GM12878 (cell line): ENCODE data around the gene FUT8. TPM values are rescaled to one million over a fixed set of nuclear protein-coding genes. Genes with fewer than 3 reads are reported as not detected.

Source experiments
- ATAC-seq: fragments of 200-7000 bp; cut with Tn5 transposase; 3 replicates; pipeline ENCODE4 v1.9.1; 2020; ENCODE audit warnings: mild to moderate bottlenecking, moderate library complexity
- BruUV-seq: library from RNA; stranded (reverse); fragments of 400-500 nt; replicated peaks from 2 replicates; lab custom pipeline; 2021; lab: Mats Ljungman, UMichigan
- CTCF ChIA-PET: fragments of 300-600 bp; sonication (Branson Sonifier 250); formaldehyde crosslinking; extraction: SDS; loops from one replicate; lab custom pipeline; 2021; ENCODE audit warnings: inconsistent platforms; lab: Yijun Ruan, JAX
- POLR2A ChIA-PET: fragments of 350-600 bp; formaldehyde crosslinking; extraction: SDS; loops from one replicate; lab custom pipeline; 2021; ENCODE audit warnings: inconsistent platforms; lab: Charles Lee
- RAD21 ChIA-PET: fragments of 300-600 bp; sonication (Branson Sonifier 250); formaldehyde crosslinking; loops from one replicate; lab custom pipeline; 2023; ENCODE audit warnings: antibody characterized with exemption; ENCODE audit not compliant: unreplicated experiment; lab: Charles Lee
- SMC1A ChIA-PET: fragments of 300-600 bp; sonication (Branson Sonifier 250); formaldehyde crosslinking; loops from one replicate; lab custom pipeline; 2023; ENCODE audit not compliant: unreplicated experiment, uncharacterized antibody; lab: Charles Lee
- DNase-seq: peaks from one replicate; pipeline ENCODE4 v3.0.0-alpha.2; 2011; ENCODE audit warnings: low read depth, low spot score
- FAIRE-seq: peaks from 3 replicates; lab custom pipeline; 2011; peaks lifted over from hg19 to GRCh38; lab: Jason Lieb, UNC
- H2AFZ ChIP-seq: 2 replicates; pipeline ENCODE4 v1.6.0; 2011; ENCODE audit warnings: low read depth, low read length, control low read depth; ENCODE audit not compliant: control insufficient read depth
- H3K27ac ChIP-seq: 2 replicates; pipeline ENCODE4 v1.5.1; 2011; ENCODE audit warnings: control low read depth; ENCODE audit not compliant: control insufficient read depth, insufficient read depth
- H3K27me3 ChIP-seq, 2 experiments: replicated peaks in 1 of 2; 2 replicates each; pipeline versions ENCODE4 v1.6.0 to v1.6.1; 2011; ENCODE audit warnings: low read length in 1 of 2; ENCODE audit not compliant: control insufficient read depth in 2 of 2, insufficient read depth in 2 of 2
- H3K36me3 ChIP-seq, 2 experiments: 2 replicates each; pipeline ENCODE4 v1.5.1; 2011; ENCODE audit warnings: low read length in 1 of 2; ENCODE audit not compliant: control insufficient read depth in 2 of 2, insufficient read depth in 2 of 2
- H3K4me1 ChIP-seq: 2 replicates; pipeline ENCODE4 v1.6.1; 2011; ENCODE audit warnings: mild to moderate bottlenecking, low read length, moderate library complexity, mixed read lengths; ENCODE audit not compliant: control insufficient read depth, insufficient read depth
- H3K4me2 ChIP-seq: 2 replicates; pipeline ENCODE4 v1.6.0; 2011; ENCODE audit warnings: control low read depth; ENCODE audit not compliant: control insufficient read depth, insufficient read depth
- H3K4me3 ChIP-seq: fragments of 200-600 bp; sonication (generic); 2 replicates; pipeline ENCODE4 v1.5.1; 2016
- H3K79me2 ChIP-seq: 2 replicates; pipeline ENCODE4 v1.6.0; 2011; ENCODE audit warnings: low read length; ENCODE audit not compliant: control insufficient read depth, insufficient read depth
- H3K9ac ChIP-seq: 2 replicates; pipeline ENCODE4 v1.8.0; 2011; ENCODE audit warnings: low read length, control low read depth, mixed read lengths; ENCODE audit not compliant: control insufficient read depth, insufficient read depth
- H3K9me3 ChIP-seq: replicated peaks from 3 replicates; pipeline ENCODE4 v1.5.1; 2011; ENCODE audit warnings: mild to moderate bottlenecking, low read length; ENCODE audit not compliant: control insufficient read depth, insufficient read depth
- H4K20me1 ChIP-seq: 2 replicates; pipeline ENCODE4 v1.6.0; 2011; ENCODE audit not compliant: control insufficient read depth, insufficient read depth
- CEBPB ChIP-seq, 2 experiments: fragments of 150-350 bp in 1 of 2; IDR thresholded peaks; 2 replicates each; pipeline ENCODE4 v1.6.1; 2012 to 2014; ENCODE audit warnings: low read depth in 2 of 2, low read length in 2 of 2, borderline replicate concordance in 1 of 2, inconsistent platforms in 1 of 2
- EP300 ChIP-seq, 2 experiments: fragments of 150-350 bp in 1 of 2; IDR thresholded peaks; 2 replicates each; pipeline ENCODE4 v1.6.1; 2011 to 2012; ENCODE audit warnings: low read depth in 2 of 2, low read length in 2 of 2, borderline replicate concordance in 1 of 2, improper control_type of control experiment in 1 of 2, inconsistent platforms in 1 of 2; ENCODE audit not compliant: control insufficient read depth in 1 of 2
- EZH2 ChIP-seq: IDR thresholded peaks from 2 replicates; pipeline ENCODE4 v1.6.1; 2012; ENCODE audit warnings: low read depth, mild to moderate bottlenecking, control low read depth, inconsistent platforms, low read length, borderline replicate concordance; ENCODE audit not compliant: control insufficient read depth
- FOXK2 ChIP-seq: fragments of 450-650 bp; IDR thresholded peaks from 2 replicates; pipeline ENCODE4 v1.6.1; 2017; ENCODE audit warnings: mild to moderate bottlenecking, moderate library complexity
- IKZF2 ChIP-seq, 2 experiments: fragments of 450-650 bp; IDR thresholded peaks; 2 replicates each; pipeline ENCODE4 v1.6.1; 2017; ENCODE audit warnings: mild to moderate bottlenecking in 2 of 2, moderate library complexity in 2 of 2
- IRF3 ChIP-seq: fragments of 450-650 bp; IDR thresholded peaks from 2 replicates; pipeline ENCODE4 v1.6.1; 2014; ENCODE audit warnings: mild to moderate bottlenecking
- LARP7 ChIP-seq: fragments of 450-650 bp; IDR thresholded peaks from 2 replicates; pipeline ENCODE4 v1.6.1; 2017; ENCODE audit warnings: mild to moderate bottlenecking
- NFIC ChIP-seq: IDR thresholded peaks from 2 replicates; pipeline ENCODE4 v1.6.1; 2012; ENCODE audit warnings: low read depth, mild to moderate bottlenecking, inconsistent platforms, low read length, moderate library complexity
- NKRF ChIP-seq: fragments of 450-650 bp; conservative IDR thresholded peaks from 2 replicates; pipeline ENCODE4 v1.6.1; 2017; ENCODE audit warnings: mild to moderate bottlenecking, moderate library complexity
- PKNOX1 ChIP-seq: fragments of 450-650 bp; IDR thresholded peaks from 2 replicates; pipeline ENCODE4 v1.6.1; 2016; ENCODE audit warnings: mild to moderate bottlenecking
- POLR2A ChIP-seq: IDR thresholded peaks from 2 replicates; pipeline ENCODE4 v1.6.1; 2011; ENCODE audit warnings: low read depth, mild to moderate bottlenecking, low read length
- RAD51 ChIP-seq: fragments of 450-650 bp; IDR thresholded peaks from 2 replicates; pipeline ENCODE4 v1.6.1; 2016; ENCODE audit warnings: moderate library complexity, mild to moderate bottlenecking, inconsistent platforms
- RB1 ChIP-seq: fragments of 450-650 bp; formaldehyde crosslinking; IDR thresholded peaks from 2 replicates; pipeline ENCODE4 v1.6.1; 2017; ENCODE audit warnings: mild to moderate bottlenecking, borderline replicate concordance
- RELB ChIP-seq: fragments of 450-650 bp; IDR thresholded peaks from 2 replicates; pipeline ENCODE4 v1.6.1; 2017; ENCODE audit warnings: low read depth, mild to moderate bottlenecking, moderate library complexity
- SIX5 ChIP-seq: IDR thresholded peaks from 2 replicates; pipeline ENCODE4 v1.6.1; 2011; ENCODE audit warnings: mild to moderate bottlenecking, low read depth, low read length, moderate library complexity; ENCODE audit not compliant: severe bottlenecking
- SP1 ChIP-seq: IDR thresholded peaks from one replicate; pipeline ENCODE4 v1.6.1; 2011; ENCODE audit warnings: low read depth, low read length
- ZNF622 ChIP-seq: fragments of 450-650 bp; IDR thresholded peaks from 2 replicates; pipeline ENCODE4 v1.6.1; 2017; ENCODE audit warnings: mild to moderate bottlenecking, inconsistent platforms
- WGBS: methylation state at CpG from one replicate; pipeline ENCODE4 v1.1.6; 2016; ENCODE audit warnings: low lambda C conversion rate; ENCODE audit not compliant: insufficient replicate concordance, insufficient coverage; ENCODE audit errors: missing lambda C conversion rate; 5-methylcytosine and 5-hydroxymethylcytosine counted together
- in situ Hi-C: fragments of 300-500 bp; cut with MboI; formaldehyde crosslinking; loops from 9 replicates; pipeline ENCODE4 v1.14.3; 2018; ENCODE audit warnings: mixed read lengths
- intact Hi-C: fragments of 100-400 bp; cut with micrococcal nuclease; formaldehyde crosslinking; loops from one replicate; pipeline ENCODE4 v1.14.2; 2022; ENCODE audit not compliant: unreplicated experiment
- polyA plus RNA-seq, 11 experiments: library from polyadenylated mRNA; depleted of rRNA in 4 of 11; unstranded in 6 of 11; stranded (reverse) in 5 of 11; fragments of >200 nt; fragmentation: Nextera tagmentation in 4 of 11; fragmentation: Illumina TruSeq in 1 of 11; extraction: Ambion mirVana in 4 of 11; extraction: Trizol in 1 of 11; gene quantifications; 1 replicate in 1 of 11; 2 replicates in 10 of 11; pipeline versions ENCODE4 v1.2.1 to v1.2.3, GENCODE V29; 2011 to 2016; ENCODE audit warnings: inconsistent platforms in 2 of 11, missing spikeins in 2 of 11, low read depth in 1 of 11
- total RNA-seq, 4 experiments: library from RNA; depleted of rRNA in 3 of 4; stranded (reverse); fragments of >200 nt in 3 of 4; fragmentation: Illumina TruSeq in 1 of 4; extraction: Trizol in 1 of 4; gene quantifications; 2 replicates each; pipeline versions ENCODE4 v1.2.1 to v1.2.3, GENCODE V29; 2013 to 2021

Gene FUT8
- total and polyA plus RNA-seq, 10 of the 15 experiments (the other 5 are each of a cell fraction or from before 2014, with no cell fraction given), result 21.3 to 106 (median 66.3) TPM

- POLR2A ChIA-PET, result interaction anchor here (0.5 to 2.1 kb wide), 18 partner anchors 12 to 243 kb away, joined by 3 to 15 read pairs (median 3); no protein-coding TSS in a partner anchor
- RAD21 ChIA-PET, result interaction anchor here (0.7 to 7.6 kb wide), 41 partner anchors 12 to 425 kb away, joined by 3 to 209 read pairs (median 6); no protein-coding TSS in a partner anchor
- 1% methylated on average over 31 of the region's 31 CpGs for WGBS
- peak overlapping the region; percentile 89 for H3K4me2 ChIP-seq
- H3K4me3 ChIP-seq, result peak overlapping the region; percentile 91
- peaks cover 56% of the 10 kb centered on the region for H3K79me2 ChIP-seq
- peak overlapping the region; percentile 82 for H3K9ac ChIP-seq
- H3K36me3 ChIP-seq, result no peaks in the 10 kb centered on the region
- peak overlapping the region; percentile 88 for H3K27ac ChIP-seq
- H3K4me1 ChIP-seq, result no peaks in the 10 kb centered on the region
- H4K20me1 ChIP-seq, result no peaks in the 10 kb centered on the region
- H2AFZ ChIP-seq, result peak overlapping the region; percentile 90
- intact Hi-C loops (loop anchor here (1.0 to 10.0 kb wide), 9 partner anchors 55 to 661 kb away; no protein-coding TSS in a partner anchor), in situ Hi-C loops (loop anchor here (5.0 to 10.0 kb wide), 2 partner anchors 546 to 663 kb away; no protein-coding TSS in a partner anchor)
- DNase-seq, result no peak
- peak; percentile 76 for FAIRE-seq
- no peaks in the 10 kb centered on the region for H3K27me3 ChIP-seq
- peak; percentile 83 for ATAC-seq
- H3K9me3 ChIP-seq, result no peaks in the 10 kb centered on the region; the same call in 1 of the 3 replicates
- BruUV-seq, result no TSS peak
- CTCF ChIA-PET, result interaction anchor here (0.6 to 10.0 kb wide), 39 partner anchors 10 to 547 kb away, joined by 3 to 323 read pairs (median 4); no protein-coding TSS in a partner anchor
- SMC1A ChIA-PET, result interaction anchor here (0.7 to 11.4 kb wide), 32 partner anchors 11 to 549 kb away, joined by 3 to 288 read pairs (median 4); partner anchors contain the start of gene FNTB
- TF ChIP-seq CEBPB (IDR thresholded peaks at IDR 0.05; ENCODE audit: borderline replicate concordance in 1 of 2, low read depth in 2 of 2, low read length in 2 of 2) (no peak), RB1 (no peak), LARP7 (no peak), EP300 (IDR thresholded peaks at IDR 0.05; ENCODE audit: borderline replicate concordance in 1 of 2, control insufficient read depth in 1 of 2, low read depth in 2 of 2, low read length in 2 of 2) (no peak), IRF3 (peak; percentile 61; the same call in 1 of the 2 replicates), RELB (peak; percentile 57), FOXK2 (no peak), SIX5 (no peak), POLR2A (peak; percentile 75), NFIC (0 out of 2 replicates have a peak, but pooled peaks have one; percentile 26), IKZF2 (IDR thresholded peaks at IDR 0.05) (peak; percentile 56 to 60), RAD51 (no peak), PKNOX1 (peak; percentile 98), NKRF (no peak), EZH2 (no peak), ZNF622 (no peak), SP1 (peak; percentile 94)
These were observed 886 bp upstream of the FUT8 start for GRCh38 chr14:65411656-65412031.
